GM23338 (cell line): ENCODE measurements around the gene SYNE3. TPM values are rescaled to one million over a fixed set of nuclear protein-coding genes. Genes with fewer than 3 reads are reported as not detected.

Experiments used
- ATAC-seq: fragments of 200-7000 bp; cut with Tn5 transposase; 3 replicates; pipeline ENCODE4 v1.9.1; 2020
- DNase-seq: peaks from one replicate; pipeline ENCODE4 v3.0.0-alpha.2; 2015; ENCODE audit warnings: low spot score
- H2AFZ ChIP-seq: fragments of 200-600 bp; sonication (generic); 2 replicates; pipeline ENCODE4 v1.8.0; 2016; ENCODE audit warnings: antibody characterized with exemption, mild to moderate bottlenecking, moderate library complexity
- H3F3A ChIP-seq: fragments of 200-600 bp; sonication (generic); replicated peaks from 2 replicates; pipeline ENCODE4 v1.8.0; 2017; ENCODE audit warnings: antibody characterized with exemption, mixed run types, low read depth
- H3K27ac ChIP-seq: fragments of 200-600 bp; sonication (generic); 2 replicates; pipeline ENCODE4 v1.6.1; 2016; ENCODE audit warnings: low read depth
- H3K27me3 ChIP-seq: fragments of 200-600 bp; sonication (generic); 2 replicates; pipeline ENCODE4 v1.8.0; 2016; ENCODE audit warnings: mild to moderate bottlenecking, mixed run types, moderate library complexity; ENCODE audit not compliant: insufficient read depth
- H3K36me3 ChIP-seq: fragments of 200-600 bp; sonication (generic); 2 replicates; pipeline ENCODE4 v1.8.0; 2016; ENCODE audit warnings: mild to moderate bottlenecking; ENCODE audit not compliant: insufficient read depth
- H3K4me1 ChIP-seq: fragments of 200-600 bp; sonication (generic); 2 replicates; pipeline ENCODE4 v1.8.0; 2016; ENCODE audit warnings: mild to moderate bottlenecking, moderate library complexity; ENCODE audit not compliant: insufficient read depth
- H3K4me2 ChIP-seq: fragments of 200-600 bp; sonication (generic); 2 replicates; pipeline ENCODE4 v1.7.1; 2017; ENCODE audit warnings: mixed run types
- H3K4me3 ChIP-seq: fragments of 200-600 bp; sonication (generic); 2 replicates; pipeline ENCODE4 v1.6.1; 2016; ENCODE audit warnings: mixed run types
- H3K79me2 ChIP-seq: fragments of 200-600 bp; sonication (generic); replicated peaks from 2 replicates; pipeline ENCODE4 v1.8.0; 2017; ENCODE audit warnings: mild to moderate bottlenecking; ENCODE audit not compliant: insufficient read depth
- H3K9me2 ChIP-seq: fragments of 200-600 bp; sonication (generic); 2 replicates; pipeline ENCODE4 v1.8.0; 2017; ENCODE audit not compliant: insufficient read depth
- H4K20me1 ChIP-seq: fragments of 200-600 bp; sonication (generic); replicated peaks from 2 replicates; pipeline ENCODE4 v1.8.0; 2017; ENCODE audit warnings: mild to moderate bottlenecking; ENCODE audit not compliant: insufficient read depth
- H3K27ac Mint-ChIP-seq: 2 replicates; pipeline ENCODE4 v1.8.0; 2020; ENCODE audit warnings: inconsistent platforms, mild to moderate bottlenecking, moderate library complexity, mixed read lengths
- H3K27me3 Mint-ChIP-seq: 3 replicates; pipeline ENCODE4 v1.8.0; 2022; ENCODE audit warnings: low read depth, mild to moderate bottlenecking, moderate library complexity, mixed read lengths, inconsistent platforms; ENCODE audit not compliant: insufficient read depth, poor library complexity
- H3K36me3 Mint-ChIP-seq: 3 replicates; pipeline ENCODE4 v1.8.0; 2021; ENCODE audit warnings: low read depth, mild to moderate bottlenecking, inconsistent platforms, moderate library complexity, mixed read lengths
- H3K4me1 Mint-ChIP-seq: 3 replicates; pipeline ENCODE4 v1.8.0; 2020; ENCODE audit warnings: mild to moderate bottlenecking, inconsistent platforms, mixed read lengths
- H3K4me3 Mint-ChIP-seq: 3 replicates; pipeline ENCODE4 v1.8.0; 2021; ENCODE audit warnings: moderate library complexity, mild to moderate bottlenecking, inconsistent platforms, mixed read lengths
- H3K9me3 Mint-ChIP-seq: 3 replicates; pipeline ENCODE4 v1.8.0; 2020; ENCODE audit warnings: moderate library complexity, mild to moderate bottlenecking, inconsistent platforms, mixed read lengths
- ETS1 ChIP-seq: IDR thresholded peaks from 2 replicates; pipeline ENCODE4 v1.6.1; 2016; ENCODE audit warnings: antibody characterized with exemption
- ZNF462 ChIP-seq: fragments of 250-450 bp; sonication (Bioruptor Pico); IDR thresholded peaks from 2 replicates; pipeline ENCODE4 v1.5.0; 2020; ENCODE audit warnings: mild to moderate bottlenecking, moderate library complexity
- polyA plus RNA-seq: library from polyadenylated mRNA; unstranded; fragments of >200 nt; fragmentation: Nextera tagmentation; extraction: Ambion mirVana; gene quantifications from 2 replicates; pipeline ENCODE4 v1.2.1, GENCODE V29; 2016
- total RNA-seq: library from RNA; depleted of rRNA; stranded (reverse); fragments of >200 nt; shearing (Covaris generic); gene quantifications from 2 replicates; pipeline ENCODE4 v1.2.3, GENCODE V29; 2014

Gene SYNE3
- total and polyA plus RNA-seq, 2 experiments from 2014 or later: 0.02 to 0.03 TPM

- TF ChIP-seq ZNF462: no peak
These were observed 24.4 kb downstream of the SYNE3 start (continued) for GRCh38 chr14:95491936-95492608.

GRCh38 chr14:95490727-95491451 lies 25.6 kb downstream of the SYNE3 start:
- Histone ChIP-seq H3K4me3 (no peak overlapping the region), H3F3A (no peaks in the 10 kb centered on the region), H3K4me1 (no peaks in the 10 kb centered on the region), H3K4me2 (no peak overlapping the region), H3K36me3 (no peaks in the 10 kb centered on the region), H4K20me1 (no peaks in the 10 kb centered on the region), H3K27me3 (no peaks in the 10 kb centered on the region), H3K9me2 (no peaks in the 10 kb centered on the region), H3K79me2 (no peaks in the 10 kb centered on the region), H3K27ac (no peak overlapping the region), H2AFZ (no peak overlapping the region)
- no peaks in the 10 kb centered on the region for H3K4me1 Mint-ChIP-seq
- DNase-seq (no peak), ATAC-seq (no peak)
- H3K4me3 Mint-ChIP-seq: no peak overlapping the region
- peaks cover 3% of the 10 kb centered on the region for H3K27me3 Mint-ChIP-seq
- H3K27ac Mint-ChIP-seq: no peak overlapping the region
- H3K36me3 Mint-ChIP-seq: no peaks in the 10 kb centered on the region
- H3K9me3 Mint-ChIP-seq: no peaks in the 10 kb centered on the region
- TF ChIP-seq ETS1 (no peak), ZNF462 (no peak)
